GM18526 (cell line): ENCODE results near the gene IFI35.

Experiments
- POLR2A ChIP-seq: IDR thresholded peaks from 3 replicates; pipeline ENCODE4 v1.6.1; 2011; ENCODE audit not compliant: insufficient read length; ENCODE audit errors: extremely low read depth

The IFI35 gene

DNA sequence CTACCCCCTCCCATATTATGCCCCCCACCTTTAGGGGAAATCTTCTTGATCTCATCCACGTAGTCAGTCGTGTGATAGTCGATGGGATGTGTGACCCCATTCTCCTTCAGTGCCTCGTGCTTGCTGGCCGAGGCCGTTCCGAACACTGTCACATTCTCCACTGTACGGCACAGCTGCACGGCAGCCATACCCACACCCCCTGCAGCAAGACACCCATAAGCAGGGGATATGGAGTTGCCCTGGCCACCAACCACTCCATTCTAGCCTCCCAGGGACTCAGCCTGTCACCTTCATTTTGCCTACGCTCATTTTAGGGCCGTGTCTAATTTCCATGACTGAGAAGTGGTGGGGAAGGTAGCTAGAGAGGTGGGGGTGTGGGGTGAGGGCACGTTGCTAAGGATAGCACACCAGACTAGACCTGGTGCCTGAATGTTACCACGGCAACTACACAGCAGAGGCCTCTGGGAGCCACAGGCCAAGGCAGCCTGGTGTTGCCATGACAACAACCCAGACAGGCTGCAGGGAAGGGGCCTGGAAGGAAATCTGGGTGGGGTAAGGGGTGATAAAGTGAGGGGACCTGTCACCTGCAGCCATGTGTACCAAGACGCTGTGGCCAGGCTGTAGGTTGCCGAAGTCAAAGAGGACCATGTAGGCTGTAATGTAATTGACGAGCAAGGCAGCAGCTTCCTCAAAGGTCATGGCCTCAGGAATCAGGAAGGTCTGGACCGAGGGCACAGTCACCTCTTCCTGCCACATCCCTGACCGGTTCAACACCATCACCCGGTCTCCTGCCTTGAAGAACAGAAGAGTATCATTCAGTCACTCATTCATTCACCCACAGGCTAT, 11.6 kb downstream of the IFI35 start:
- TF ChIP-seq POLR2A, result no peak

DNA sequence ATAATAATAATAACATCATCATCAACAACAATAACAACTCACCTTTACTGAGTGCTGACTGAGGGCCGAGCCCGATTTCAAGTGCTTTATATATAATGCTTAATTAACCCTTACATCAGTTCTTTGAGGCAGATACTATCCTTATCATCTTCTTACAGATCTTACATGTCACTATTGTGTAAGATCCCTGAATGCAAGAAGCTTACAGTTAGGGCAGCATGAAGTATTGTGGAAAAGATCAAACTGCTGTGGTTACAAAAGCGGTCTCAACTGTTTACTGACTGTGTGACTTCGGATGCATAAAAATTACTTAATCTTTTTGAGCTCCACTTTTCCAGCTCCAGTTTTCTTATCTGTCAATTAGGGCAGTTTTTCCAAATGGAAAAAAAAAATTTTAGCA, 12.3 kb downstream of the IFI35 start:
- no peak for TF ChIP-seq POLR2A

DNA sequence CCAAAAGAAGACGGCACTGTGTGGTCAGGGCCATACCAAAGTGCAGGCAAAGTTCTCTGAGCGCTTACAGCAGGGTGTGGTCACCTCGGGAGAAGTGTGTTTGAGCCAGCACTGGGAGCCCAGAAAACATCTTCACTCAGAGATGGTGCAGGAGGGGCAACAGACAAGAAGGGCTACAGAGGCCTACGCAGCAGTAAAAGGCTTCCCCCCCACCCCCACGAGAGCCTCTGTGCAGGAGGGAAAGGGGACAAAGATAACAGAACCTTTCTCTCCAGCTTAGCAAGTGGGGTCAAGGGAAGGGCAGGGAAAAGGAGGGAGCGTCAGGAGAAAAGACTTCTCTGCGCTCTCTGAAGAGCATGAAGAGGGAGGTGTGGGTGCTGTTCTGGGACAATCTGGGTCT, 12.8 kb downstream of the IFI35 start:
- TF ChIP-seq POLR2A, result no peak

DNA sequence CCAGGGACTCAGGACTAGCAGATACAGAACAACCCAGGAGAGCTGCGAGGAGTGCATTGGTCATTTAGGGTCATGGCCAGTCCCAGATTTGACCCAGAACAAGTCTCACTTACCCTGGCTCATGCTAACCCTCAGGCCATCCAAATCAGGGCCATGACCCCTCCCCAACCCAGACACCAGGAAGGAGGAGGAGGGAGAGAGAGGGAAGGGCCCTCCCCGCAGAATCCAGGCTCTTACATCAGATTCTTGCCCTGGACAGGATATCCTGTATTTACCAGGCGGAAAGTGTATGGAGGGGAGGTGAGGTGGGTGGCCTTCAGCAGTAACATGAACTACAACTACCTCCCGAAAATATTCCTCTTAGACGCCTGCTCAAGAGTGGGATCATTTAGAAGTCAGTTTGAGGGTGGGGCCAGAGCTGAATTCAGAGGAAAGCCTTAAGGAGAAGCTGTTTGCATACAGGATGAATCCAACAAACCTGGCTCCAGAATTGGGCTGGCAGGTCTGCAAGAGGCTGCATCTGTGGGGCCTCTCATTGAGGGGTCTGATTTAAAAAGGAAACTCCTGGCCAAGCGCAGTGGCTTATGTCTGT, 13.5 kb downstream of the IFI35 start:
- TF ChIP-seq POLR2A, result no peak

DNA sequence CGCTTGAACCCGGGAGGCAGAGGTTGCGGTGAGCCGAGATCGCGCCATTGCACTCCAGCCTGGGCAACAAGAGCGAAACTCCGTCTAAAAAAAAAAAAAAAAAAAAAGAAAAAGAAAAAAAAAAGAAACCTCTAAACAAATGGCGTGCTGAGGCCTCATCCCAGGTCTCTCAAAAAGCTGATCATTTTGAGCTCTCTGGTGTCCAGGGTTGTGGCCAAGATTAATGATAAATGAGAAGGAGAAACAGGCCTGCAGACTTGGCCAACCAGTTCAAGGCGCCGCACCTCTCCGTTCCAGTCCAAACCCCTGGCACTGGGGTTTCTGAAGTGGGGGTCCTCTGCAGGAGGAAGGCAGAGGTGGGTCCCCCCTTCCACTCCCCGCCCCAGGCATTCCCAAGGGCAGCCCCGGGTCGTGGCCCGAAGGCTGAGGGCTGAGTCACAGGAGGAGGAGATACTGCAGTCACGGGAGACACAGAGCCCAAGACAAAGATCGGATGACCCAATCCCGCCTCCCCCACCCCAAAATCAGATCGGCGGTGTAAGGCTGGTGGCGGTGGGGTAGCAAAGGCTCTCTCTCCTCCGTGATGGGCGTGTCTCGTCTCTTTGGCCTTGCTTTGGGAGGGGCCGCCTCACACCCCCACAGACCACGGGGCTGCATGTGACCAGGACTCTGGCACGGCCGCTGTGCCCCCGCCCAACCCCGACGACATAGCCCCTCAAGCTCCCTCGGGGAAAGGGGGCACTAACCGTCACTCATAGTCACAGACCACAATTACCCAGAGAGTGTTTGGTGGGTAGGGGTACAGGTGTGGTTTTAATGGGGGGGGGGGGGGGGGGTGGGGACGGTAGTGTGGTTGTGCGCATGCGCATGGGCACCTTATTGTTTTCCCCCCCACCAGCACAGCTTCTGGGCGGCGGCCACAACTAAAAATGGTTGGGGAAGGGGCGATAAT, 14.5 kb downstream of the IFI35 start:
- no peak for TF ChIP-seq POLR2A

DNA sequence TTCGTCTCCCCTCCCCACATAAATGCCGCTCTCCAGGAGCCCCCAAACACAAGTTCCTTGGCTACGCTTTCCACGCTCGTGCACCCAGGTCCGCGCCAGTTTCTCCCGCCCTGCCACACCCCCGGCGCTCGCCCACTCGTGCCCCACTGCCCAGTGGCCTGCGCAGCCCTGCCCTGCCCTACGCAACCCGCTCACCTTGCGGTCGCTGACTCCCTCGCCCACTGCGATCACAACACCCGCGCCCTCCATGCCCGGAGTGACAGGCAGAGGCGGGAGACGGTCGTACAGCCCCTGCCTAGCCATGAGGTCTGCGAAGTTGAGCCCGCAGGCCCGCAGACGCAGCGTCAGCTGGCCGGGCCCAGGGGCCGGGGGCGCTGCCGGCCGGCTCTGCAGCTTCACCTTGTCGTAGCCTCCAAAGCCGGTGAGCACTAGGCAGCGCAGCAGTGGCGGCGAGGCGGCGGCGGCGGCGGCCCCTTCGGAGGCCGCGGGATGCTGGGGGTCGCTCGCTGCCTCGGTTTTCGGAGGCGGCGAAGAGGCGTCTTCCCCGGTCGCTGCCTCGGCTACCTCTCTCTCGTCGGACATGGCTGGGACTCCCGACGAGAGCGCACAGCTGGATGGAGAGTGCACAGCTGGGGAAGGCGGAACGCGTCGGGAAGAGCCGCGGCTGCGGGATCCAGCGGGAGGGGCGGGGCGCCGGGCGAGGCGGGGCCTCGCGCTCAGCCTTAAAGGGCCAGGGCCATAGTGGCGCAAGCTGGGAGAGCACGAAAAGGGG, 15.3 kb downstream of the IFI35 start, which contains the start of gene VAT1:
Gene VAT1, minus strand, starts transcription at position 645 of the 772 bp plus-strand sequence. Its CDS starts 63 bp downstream, at position 582.
- TF ChIP-seq POLR2A, result no peak

DNA sequence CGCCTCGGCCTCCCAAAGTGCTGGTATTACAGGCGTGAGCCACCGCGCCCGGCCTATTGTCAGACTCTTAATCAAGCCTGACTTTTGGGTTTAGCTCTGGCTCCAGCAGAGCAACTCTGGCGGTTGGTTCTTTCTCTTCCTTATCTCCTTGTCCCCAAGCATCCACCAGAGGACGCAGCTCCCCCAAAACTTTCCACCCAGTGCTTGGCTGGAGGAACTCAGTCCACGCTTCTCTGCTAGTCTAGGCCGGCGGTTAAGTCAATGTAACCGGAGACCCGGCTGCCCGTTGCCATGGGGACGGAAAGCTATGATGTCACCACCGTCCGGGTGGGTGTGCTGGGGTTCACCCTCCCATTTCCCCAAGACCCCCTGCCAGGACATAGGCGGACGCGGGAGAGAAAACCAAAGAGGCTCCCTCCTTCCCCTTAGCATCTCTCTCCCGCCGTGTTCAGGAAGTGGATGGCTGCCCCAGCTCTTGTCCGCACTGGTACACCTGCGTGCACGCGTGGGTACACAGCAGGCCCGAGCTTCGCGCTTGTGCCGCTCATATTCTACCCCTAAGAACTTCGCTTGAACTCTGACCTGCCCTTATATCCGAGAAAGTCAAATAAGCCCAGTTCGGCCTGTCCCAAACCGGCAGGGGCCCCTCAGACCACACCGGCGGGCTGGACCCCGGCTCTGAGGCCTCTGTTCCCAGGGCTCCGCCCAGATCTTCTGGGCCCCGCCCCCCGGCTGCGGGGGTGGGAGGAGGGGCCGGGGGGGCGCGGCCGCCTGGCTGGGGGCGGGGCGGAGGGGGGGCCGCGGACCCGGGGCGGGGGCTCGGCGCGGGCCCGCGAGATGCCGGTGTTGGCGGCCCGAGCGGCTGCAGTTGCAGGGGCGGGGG, 18.1 kb downstream of the IFI35 start, which contains the start of gene RND2:
Gene RND2, plus strand, starts transcription at position 825 of the 883 bp plus-strand sequence. CDS start 117 bp downstream, outside the sequence.
- no peak for TF ChIP-seq POLR2A

DNA sequence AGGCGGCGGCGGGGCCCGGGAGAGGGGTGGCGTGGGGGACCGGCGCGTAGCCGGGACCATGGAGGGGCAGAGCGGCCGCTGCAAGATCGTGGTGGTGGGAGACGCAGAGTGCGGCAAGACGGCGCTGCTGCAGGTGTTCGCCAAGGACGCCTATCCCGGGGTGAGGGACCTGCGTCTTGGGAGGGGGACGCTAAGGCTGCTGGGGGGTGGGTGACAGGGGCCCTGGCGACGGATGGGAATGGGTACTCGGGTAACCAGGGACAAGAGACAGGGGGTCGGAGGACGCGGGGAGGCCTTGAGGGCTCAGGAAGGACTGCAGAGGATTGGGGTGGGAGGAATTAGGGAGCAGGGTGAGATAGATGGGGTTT, 18.7 kb downstream of the IFI35 start:
- TF ChIP-seq POLR2A, result no peak

DNA sequence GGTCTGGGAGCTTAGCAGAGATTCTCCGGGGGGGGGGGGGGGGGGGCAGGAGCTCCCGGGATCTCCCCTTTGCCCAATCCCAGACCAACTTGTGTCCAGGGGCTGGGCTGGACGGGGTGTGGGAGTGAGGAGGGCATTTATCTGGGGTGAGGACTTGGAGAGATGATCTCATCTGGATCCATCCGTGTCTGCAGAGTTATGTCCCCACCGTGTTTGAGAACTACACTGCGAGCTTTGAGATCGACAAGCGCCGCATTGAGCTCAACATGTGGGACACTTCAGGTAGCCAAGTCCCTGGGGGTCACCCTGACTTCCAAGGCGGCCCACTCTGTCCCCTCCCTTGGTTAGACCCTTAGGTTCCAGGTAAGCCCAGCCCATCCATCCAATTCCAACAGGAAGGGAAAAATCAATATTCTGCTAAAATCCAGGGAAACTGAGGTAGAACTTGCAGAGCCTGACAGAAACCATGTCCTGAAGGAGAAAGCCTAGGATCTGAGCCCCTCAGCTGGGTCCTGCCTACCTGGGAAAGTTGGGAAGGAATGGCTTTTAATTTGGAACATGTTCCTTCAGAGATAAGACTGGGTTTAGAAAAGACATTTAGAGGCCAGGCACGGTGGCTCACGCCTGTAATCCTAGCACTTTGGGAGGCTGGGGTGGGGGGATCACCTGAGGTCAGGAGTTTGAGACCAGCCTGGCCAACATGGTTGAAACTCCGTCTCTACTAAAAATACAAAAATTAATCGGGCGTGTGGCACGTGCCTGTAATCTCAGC, 19.4 kb downstream of the IFI35 start:
- no peak for TF ChIP-seq POLR2A

DNA sequence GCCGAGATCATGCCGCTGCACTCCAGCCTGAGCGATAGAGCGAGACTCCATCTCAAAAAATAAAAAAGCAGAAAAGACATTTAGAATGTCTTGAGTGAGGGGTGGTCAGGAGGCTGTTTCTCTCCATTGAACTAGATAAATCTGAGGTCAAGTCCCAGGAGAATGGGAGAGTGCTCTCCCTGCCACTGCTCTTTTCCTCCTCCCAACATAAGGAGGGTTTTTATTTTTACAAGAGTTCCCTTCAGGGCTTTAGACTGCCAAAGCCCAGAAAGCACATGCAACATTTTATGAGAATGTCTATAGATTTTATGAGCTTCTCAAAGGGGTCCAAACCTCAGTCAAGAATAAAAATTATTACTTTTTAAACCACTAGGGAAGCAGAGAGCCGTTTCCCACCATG, 20.0 kb downstream of the IFI35 start:
- TF ChIP-seq POLR2A, result no peak

DNA sequence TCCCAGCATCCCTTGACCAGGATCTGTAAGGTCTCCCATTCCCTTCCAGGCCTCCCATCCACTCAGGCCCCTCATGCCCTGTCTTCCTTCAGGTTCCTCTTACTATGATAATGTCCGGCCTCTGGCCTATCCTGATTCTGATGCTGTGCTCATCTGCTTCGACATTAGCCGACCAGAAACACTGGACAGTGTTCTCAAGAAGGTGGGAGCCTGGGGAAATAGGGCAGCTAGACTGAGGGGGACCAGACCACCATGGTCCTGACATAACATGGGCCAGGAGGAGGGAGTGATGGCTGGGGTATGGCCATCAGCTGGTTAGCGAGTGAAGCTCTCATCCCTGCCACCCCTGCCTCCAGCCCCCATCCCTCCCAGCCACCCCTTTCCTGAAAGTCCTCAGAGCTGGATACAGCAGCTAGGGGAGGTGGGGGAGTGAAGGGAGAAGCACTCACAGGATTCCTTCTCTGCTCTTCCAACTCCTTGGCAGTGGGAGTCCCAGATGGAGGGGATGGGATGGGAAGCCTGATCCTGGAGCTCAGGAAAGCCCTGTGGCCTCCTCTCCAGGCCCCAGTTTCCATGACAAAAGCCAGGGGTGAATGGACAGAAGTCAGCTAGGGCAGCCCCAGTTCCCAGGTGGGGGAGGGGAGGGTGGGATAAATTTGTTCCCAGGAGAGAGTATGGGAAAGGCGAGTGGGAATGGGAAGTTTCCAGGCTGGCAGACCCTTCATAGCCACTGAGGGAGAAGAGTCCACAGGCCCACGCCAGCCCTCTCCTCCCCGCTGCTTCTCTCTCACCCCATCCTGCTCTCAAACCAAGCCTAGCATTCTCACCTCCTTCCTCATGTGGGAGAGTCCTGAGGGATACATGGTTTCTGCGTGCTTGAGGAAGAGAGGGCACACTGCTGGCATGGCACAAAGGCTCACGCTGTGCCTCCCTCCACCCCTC, 20.8 kb downstream of the IFI35 start:
- no peak for TF ChIP-seq POLR2A
